Ammon's horn (tissue), 1 donor: ENCODE results near the gene EFTUD2.
"Not testable (repeated sequence)": the region's sequence is repeated elsewhere in the genome, so short reads cannot be mapped to it uniquely, and the experiment has no call there.

Experiments
- DNase-seq: peaks from one replicate; pipeline ENCODE4 v3.0.0-alpha.2; 2016; ENCODE audit warnings: low spot score

EFTUD2 gene

DNA sequence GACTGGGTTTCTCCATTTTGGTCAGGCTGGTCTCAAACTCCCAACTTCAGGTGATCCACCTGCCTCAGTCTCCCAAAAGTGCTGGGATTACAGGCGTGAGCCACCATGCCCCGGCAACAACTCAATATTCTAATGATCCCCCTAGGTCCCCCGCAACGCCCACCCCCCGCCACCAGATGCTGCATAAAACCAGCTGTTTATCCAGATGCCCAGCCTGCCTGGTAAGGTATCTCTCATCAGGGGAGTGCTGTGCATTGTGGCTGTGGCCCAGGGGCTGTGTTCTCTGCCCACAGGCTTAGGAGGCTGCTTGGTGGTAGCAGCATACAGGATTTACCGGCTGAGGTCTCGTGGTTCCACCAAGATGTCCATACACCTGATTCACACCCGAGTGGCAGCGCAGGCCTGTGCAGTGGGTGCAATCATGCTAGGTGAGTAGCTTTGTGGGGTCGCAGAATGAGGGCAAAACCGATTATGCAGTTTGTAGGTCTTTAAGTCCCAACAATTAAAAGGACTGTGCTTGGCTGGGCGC is 50.2 kb downstream of the EFTUD2 start:
- no peak for DNase-seq

GRCh38 chr17:44848257-44848795 is 50.9 kb downstream of the EFTUD2 start:
- no peak for DNase-seq

GRCh38 chr17:44847586-44847985 is 51.7 kb downstream of the EFTUD2 start, which contains the start of gene HIGD1B:
HIGD1B (plus strand) TSS chr17:44847883; CDS start chr17:44848153, 270 bp downstream.
- no peak for DNase-seq

DNA sequence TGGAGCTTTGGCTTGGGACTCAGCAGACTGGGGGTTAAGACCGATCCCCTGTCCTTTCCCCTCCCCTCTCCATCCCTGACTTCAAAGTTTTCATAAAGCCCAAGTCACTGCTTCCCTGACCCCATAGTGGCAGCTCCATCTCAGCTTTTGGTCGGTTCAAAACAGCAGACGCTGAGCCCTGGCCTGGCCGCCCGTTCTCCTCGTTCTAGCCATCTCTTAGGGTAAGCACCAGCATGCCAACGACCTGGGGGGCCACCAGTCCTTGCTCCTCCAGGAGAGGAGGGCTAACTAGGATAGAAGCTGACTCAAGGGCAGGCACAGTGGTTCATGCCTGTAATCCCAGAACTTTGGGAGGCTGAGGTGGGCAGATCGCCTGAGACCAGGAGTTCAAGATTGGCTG is 53.0 kb downstream of the EFTUD2 start:
- DNase-seq = no peak

DNA sequence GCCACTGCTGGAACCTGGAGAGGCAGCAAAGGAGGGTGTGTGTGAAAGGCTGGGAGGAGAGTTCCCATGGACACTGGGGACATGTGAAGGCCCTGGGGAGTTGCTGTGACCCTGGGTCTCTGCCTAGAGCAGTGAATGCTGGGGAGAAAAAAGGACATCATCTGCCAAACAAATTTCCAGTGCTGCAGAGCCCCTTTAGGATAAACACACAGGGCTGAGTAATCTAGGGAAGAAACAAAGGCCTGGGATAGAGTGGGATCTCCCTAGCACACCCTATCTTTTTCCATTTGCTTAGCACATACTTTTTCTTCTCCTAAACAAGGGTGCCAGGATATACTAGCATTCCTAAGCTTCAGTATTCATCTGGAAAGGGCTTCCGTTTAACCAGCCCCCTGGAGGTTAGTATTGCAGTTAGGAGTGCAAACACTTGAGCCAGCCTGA is 54.8 kb downstream of the EFTUD2 start:
- no peak for DNase-seq

DNA sequence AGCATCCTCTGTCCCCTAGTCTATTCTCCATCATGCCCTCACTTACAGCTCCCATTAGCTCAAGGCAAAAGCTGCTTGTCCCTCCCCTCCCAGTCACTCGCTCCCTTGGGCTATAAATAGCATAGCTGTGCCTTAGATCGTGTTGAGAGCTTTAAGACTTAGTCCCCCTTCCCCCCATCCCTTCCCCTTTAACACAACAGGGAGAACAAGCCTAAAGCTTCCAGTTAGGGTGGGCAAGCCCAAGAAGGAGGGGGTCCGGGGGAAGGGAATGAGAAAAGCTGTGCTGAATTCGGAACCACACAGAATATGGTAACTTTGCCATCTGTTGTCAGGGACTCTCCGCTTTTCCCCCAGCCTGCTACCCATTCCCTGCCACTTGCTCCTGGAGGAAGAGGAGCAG is 56.5 kb downstream of the EFTUD2 start:
- DNase-seq = no peak

GRCh38 chr17:44840936-44841335 is 58.3 kb downstream of the EFTUD2 start:
- no peak for DNase-seq

- no peak for DNase-seq
Measured at GRCh38 chr17:44840274-44840673, 59.0 kb downstream of the EFTUD2 start.

GRCh38 chr17:44837196-44837595 is 62.0 kb downstream of the EFTUD2 start:
- DNase-seq = no peak

- no peak for DNase-seq
Measured at GRCh38 chr17:44832805-44833204, 66.4 kb downstream of the EFTUD2 start.

DNA sequence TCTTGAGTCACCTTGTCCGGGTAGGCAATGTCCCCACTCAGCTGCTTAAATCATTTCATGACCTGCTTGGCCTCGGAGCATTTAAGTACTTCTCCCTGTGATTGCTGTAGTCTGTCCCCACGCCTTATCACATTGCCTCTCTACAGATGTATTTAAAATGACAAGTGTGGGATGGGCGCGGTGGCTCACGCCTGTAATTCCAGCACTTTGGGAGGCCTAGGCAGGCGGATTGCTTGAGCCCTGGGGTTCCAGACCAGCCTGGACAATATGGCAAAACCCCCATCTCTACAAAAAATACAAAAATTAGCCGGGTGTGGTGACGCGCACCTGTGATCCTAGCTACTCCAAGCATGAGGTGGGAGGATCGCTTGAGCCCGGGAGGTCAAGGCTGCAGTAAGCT is 67.9 kb downstream of the EFTUD2 start:
- no peak for DNase-seq

GRCh38 chr17:44830359-44831288 is 68.6 kb downstream of the EFTUD2 start:
- no peak for DNase-seq

GRCh38 chr17:44829523-44830358 is 69.5 kb downstream of the EFTUD2 start, which contains the start of gene GJC1:
GJC1 (minus strand) TSS chr17:44830287; CDS start chr17:44805817, 24,470 bp downstream.
- no peak for DNase-seq

GRCh38 chr17:44828919-44829522 is 70.2 kb downstream of the EFTUD2 start:
- DNase-seq = no peak

- no peak for DNase-seq
Measured at GRCh38 chr17:44827863-44828262, 71.4 kb downstream of the EFTUD2 start.

DNA sequence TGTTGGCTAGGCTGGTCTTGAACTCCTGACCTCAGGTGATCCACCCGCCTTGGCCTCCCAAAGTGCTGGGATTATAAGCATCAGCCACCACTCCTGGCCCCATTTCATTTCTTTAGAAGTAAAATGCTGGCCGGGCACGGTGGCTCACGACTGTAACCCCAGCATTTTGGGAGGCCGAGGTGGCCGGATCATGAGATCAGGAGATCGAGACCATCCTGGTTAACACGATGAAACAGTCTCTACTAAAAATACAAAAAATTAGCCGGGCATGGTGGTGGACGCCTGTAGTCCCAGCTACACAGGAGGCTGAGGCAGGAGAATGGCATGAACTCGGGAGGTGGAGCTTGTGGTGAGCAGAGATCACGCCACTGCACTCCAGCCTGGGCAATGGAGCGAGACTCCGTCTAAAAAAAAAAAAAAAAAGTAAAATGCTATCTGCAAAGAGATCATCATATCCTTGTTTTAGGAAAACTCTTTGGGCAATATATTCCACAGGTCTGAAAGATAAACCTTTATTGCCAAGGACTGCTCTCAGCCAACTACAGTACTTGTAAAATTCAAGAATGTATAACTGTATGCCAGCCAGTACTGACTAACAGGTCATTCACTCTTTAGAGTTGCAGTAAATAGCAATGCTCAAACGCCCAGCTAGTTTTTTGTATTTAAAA is 73.0 kb downstream of the EFTUD2 start:
- no peak for DNase-seq

GRCh38 chr17:44825236-44825635 is 74.0 kb downstream of the EFTUD2 start:
- DNase-seq = not testable (repeated sequence)

- DNase-seq = no peak
Measured at GRCh38 chr17:44820631-44821212, 78.5 kb downstream of the EFTUD2 start.

DNA sequence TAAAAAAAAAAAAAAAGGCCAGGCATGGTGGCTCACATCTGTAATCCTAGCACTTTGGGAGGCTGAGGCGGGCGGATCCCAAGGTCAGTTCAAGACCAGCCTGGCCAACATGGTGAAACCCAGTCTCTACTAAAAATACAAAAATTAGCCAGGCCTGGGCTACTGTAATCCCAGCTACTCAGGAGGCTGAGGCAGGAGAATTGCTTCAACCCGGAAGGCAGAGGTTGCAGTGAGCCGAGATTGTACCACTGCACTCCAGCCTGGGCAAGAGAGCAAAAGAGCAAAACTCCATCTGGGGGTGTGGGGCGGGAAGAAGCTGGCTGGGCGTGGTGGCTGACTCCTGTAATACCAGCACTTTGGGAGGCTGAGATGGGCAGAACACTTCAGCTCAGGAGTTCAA is 80.7 kb downstream of the EFTUD2 start:
- DNase-seq = not testable (repeated sequence)

- no peak for DNase-seq
Measured at GRCh38 chr17:44812263-44812662, 87.0 kb downstream of the EFTUD2 start.
